Superior temporal gyrus (tissue), 1 donor: ENCODE data around the gene PI4K2A.

Experiments used
- DNase-seq: peaks from one replicate; pipeline ENCODE4 v3.0.0-alpha.2; 2016; ENCODE audit errors: extremely low spot score

PI4K2A gene

DNA sequence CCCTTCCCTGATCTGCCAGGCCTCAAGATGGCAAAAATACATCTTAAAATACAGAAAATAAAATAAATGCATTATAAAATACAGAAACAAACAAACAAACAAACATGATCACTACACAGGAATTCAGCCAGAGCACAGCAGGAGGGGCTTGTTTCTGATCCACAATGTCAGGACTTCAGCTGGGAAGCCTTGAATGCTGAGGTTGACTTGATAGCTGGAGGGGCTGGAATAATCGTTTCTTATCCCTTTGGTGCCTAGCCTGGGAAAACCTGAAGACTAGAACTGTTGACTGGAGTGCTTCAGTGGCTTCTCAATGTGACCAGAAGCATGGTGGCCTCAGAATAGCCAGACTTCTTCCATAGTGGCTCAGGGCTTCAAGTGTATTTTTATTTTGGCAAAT, 63.9 kb downstream of the PI4K2A start:
- no peak for DNase-seq

DNA sequence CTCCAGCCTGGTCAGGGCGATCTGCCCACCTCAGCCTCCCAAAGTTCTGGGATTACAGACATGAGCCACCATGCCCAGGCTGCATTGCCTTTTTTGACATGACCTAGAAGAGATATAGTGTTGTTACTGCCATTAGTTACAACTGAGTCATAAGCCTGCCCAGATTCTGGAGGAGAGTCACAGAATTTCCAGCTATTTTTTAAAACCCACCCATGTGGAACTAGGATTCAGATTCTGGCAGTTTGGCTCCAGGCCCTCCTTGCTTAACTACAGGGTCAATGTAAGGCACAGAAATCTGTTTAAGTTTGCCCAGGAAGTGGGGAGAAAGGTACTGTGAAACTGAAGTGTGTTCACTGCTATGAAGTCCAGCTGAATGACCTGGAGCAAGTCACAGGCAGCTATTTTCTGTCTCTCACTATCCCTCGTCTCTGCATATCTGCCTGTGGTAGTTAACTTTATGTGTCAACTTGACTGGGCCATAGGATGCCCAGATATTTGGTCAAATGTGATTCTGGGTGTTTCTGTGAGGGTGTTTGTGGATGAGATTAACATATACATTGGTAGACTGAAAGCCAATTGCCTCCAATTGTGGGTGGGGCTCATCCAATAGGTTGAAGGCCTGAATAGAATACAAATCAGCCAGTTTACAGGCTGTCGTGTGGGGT, 64.7 kb downstream of the PI4K2A start:
- DNase-seq: no peak

DNA sequence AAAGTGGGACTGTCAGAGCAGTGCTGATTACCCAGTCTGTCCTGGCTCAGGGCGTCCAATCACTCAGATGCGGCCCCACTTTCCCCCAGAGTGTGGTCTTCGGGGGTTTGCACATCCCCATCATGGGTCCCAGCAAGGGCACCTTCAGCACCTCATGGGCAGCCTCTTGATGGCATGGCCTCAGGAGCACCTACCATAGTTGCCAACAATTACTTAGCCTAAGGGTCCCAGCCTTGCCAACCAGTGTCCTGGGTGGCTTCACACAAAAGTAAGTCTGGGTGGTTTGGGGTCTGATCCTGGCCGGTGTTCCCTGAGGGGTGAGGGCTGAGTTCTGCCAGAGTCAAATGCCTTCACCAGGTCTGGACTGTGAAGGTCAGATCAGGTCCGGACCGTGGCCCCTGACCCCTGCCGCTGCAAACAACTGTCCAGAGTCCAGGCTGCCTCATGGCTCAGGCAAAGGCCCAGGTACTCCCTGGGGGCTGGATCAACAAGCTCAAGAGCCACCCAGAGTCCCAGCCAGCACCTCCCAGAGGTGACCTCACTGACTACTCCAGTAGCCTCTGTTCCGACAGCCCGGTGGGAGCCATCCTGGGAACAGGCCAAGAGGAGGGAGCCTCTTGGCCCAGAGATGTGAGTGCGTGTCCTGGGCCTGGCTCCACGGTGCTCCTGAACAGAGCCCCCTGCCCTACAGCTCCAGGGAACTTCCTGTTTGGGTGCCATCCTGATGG, 66.8 kb downstream of the PI4K2A start:
- no peak for DNase-seq

DNA sequence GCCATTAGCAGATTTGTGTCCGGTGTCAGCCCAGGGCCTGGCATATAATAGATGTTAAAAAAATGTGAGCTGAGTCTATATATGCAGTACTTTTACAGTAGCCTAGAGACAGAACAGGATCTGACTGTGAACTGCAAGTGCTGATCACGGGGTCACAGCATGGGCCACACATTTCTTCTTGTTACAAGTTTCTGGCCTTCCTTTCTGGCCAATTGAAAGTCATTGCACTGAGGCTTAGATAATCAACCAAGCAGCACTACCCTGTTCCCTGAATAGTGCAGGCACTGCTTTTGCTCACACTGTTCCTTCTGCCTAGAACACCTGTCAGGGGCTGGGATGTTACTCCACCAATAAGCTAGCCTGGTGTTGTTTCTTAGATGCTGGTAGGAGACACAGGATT, 67.7 kb downstream of the PI4K2A start:
- no peak for DNase-seq

DNA sequence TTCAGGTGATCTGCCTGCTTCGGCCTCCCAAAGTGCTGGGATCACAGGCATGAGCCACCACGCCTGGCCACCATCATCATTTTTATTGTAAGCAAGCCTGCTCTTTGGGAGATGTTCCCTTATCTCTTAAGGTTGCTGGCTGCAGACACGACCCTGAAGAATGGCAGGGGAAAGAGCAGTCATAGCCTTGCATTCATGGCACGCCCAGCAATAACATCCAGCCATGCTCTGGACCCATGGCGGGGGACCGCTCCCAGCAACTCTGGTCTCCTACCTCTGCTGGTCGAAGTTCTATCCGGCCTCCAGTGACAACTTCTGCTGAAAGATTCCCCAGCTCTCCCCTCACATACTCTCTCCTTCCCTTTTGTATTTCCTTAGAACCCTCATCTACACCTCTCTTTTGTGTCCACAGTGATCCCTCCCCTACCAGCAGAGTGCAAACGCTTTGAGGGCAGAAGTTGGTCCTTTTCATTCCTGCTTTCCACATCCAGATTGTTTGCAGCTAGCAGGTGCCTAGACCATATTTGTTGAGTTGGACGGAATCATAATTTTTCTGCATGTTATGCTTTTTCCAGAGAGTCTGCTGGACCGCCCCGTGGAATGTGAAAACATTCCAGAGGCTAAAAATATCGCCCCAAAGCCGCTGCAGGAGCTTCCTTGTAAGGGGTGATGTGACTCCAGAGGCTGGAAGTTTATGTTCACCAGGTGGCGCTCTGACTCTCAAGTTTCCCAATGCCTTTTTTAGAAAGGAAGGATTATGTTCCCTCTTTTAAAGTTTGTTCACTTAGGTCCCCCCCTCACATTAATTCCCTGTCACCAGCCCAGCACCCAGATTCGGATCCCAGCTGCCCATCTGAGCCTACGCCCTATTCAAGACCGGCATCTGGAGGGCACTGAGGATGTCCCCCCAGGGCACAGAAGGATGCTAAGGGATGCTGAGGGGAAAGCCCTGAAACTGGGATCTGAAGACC, 68.8 kb downstream of the PI4K2A start:
- peak; percentile 74 for DNase-seq

DNA sequence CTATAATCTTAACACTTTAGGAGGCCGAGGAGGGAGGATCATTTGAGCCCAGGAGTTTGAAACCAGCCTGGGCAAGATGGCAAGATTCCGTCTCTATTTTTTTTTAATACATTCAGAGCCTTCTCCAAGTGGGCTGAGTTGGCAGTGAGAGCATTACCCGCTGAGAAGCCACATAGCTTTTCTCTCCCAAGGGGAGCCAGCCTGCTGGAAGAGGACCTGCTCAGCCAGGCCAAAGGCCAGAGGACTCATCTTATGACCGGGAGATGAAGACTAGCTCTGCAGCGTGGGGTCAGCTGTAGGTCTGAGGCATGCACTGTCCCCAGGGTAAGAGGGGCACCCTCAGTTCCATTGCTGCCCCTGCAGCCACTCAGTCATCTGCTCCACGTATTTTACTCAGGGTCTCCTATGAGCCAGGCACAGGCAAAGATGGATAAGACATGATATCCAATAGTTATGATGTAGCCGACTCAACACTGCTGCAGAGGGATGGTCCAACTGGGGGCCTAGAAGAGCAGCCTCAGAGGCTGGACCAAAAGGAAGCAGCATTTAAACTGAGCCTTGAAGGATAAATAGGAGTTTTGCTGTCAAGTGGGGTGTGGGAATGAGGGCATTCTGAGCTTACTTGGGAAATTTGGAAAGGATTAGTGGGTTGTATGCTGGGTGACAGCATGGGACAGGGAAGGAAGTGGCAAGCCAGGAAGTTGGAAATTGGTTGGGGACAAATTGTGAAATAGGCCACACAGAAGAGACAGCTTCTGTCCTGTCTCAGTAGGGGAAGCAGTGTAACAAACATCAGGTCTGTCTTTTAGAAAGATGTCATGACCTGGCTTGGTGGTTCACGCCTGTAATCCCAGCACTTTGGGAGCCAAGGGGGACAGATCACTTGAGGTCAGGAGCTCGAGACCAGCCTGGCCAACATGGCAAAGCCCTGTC, 71.4 kb downstream of the PI4K2A start:
- no peak for DNase-seq

DNA sequence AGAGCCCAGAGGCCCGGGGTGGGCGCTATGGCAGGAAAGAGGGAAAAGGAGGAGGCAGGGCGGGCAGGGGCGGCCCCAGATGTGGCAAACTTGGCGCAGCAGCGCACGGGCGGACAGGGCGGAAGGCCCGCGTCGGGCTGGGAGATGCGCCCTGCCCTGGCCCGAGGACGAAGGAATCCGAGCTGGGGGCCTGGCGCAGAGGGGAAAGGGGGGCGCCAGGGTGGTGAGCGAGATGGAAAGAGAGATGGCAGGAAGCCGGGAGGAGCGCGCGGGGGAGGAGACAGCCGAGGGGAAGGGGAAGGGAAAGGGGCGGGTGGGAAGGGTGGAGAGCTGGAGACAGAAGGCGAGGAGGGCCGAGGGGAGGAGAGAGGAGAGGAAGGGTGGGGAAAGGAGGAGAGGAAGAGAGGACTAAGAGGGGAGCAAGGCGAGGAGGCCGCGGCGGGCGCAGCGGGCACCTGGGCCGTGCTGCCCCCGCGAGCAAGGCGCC, 72.9 kb downstream of the PI4K2A start, which contains the start of gene MARVELD1:
MARVELD1 (plus strand) TSS at position 392 of the 487 bp plus-strand sequence. CDS start 147 bp downstream, outside the sequence.
- no peak for DNase-seq

DNA sequence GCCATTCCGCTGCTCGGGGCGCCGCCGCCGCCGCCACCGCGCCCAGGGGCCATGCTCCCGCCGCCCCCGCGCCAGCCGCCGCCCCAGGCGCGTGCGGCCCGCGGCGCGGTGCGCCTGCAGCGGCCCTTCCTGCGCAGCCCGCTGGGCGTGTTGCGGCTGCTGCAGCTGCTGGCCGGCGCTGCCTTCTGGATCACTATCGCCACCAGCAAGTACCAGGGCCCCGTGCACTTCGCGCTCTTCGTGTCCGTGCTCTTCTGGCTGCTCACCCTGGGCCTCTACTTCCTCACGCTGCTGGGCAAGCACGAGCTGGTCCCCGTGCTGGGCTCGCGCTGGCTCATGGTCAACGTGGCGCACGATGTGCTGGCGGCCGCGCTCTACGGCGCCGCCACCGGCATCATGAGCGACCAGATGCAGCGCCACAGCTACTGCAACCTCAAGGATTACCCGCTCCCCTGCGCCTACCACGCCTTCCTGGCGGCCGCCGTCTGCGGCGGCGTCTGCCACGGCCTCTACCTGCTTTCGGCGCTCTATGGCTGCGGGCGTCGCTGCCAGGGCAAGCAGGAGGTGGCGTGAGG, 73.4 kb downstream of the PI4K2A start:
- peak; percentile 65 for DNase-seq

DNA sequence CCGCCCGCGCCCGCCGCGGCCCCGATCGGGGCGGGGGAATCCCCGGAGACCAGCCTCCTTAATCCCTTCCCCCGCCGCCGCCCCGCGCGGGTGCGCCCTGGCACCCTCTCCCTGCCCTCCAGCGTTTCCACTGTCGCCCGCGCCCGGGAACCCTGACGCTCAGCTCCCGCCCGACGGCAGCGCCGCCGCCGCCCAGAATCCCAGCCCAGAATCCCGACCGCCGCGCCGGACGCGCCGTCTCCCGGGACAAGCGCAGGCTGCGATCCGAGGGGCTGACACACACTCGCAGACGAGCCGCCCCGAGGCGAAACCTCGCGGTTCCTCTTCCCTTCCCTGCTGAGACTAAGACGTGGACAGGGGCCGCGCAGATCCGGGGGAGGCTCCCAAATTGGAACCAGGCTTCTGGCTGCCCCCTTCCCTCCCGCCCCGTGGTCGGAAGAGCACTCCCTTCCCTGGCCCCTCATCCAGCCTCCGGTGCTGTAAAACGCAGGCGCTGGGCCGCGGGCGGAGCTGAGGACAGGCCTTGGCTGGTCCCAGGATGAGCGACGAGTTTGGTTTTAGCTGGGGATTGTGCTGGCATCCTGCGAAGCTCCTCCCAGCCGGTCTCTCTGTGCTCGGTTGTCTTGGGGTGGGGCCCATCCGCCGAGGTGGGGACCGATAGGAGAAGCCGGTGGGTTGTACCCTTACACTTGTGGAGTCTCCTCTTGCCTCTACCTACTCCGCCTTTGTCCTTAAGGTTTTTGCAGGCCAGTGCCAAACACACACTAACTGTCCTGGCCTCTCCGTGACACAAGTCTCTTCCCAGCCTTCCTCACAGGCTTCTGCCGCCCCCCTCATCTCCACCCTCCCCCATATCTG, 74.2 kb downstream of the PI4K2A start:
- no peak for DNase-seq

DNA sequence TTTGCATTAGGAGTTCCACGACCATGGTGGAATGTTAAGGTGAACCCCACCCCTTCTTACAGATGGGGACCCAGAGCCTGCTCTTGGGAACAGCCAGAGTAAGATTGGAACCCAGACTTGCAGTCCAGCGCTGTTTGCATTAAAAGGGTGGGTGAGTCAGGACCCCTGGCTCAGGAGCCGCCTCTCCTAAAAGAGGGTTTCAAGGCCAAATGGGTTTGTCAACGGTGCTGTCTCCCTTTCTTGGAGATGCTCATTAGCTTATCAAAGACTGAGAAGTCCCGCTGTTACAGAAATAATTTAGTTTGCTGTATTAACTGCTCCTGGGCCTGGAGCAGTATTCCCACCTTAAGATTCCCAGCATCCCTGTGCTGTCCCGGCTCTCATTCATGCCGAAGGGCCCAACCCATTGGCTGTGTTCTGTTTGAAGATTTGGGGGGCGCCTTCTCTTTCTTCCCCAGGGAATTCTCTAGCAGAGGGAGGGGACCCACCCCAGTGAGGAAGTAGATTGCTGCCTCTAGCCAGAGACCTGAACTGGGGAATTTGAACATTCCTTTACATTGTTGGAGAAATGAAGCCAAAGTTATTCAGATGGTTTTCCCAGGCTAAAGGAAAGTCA, 74.9 kb downstream of the PI4K2A start:
- DNase-seq: no peak

DNA sequence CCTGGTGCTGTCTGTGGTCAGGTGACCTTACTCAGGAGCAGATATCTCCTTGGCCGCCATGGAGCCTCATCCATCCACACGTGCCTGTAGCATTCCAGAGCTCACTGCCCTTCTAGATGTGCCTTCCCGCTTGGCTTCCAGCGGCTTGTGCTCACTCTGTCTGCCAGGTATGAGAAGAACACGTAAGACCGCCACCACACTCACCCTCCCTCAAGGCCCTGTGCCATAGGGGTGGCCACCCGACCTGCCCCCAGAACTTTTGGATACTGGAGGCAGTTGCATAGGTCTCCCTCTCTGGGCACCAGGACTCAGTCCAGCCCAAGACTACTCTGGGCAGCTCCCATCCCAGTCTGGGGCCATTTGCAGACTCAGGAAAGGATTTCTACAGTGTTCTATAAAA, 77.2 kb downstream of the PI4K2A start:
- no peak for DNase-seq

DNA sequence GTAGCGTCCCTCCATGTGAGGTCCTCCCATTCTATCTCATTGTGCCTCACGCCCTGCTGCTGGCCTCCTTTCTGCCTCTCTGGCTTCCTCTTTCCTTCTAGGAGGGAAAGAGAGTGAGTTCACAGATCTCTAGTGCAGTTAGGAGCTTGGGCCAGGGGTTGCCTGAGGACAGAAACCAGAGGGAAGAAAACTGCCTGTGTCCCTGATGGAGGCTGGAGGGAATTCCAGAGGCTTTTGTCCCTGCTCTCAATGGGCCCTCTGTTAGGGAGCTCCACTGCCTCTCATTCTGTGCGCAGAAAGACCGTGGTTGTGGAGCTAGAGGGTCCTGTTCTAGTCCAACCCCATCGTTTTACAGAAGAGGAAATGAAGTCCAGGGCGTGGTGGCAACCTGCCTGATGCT, 77.7 kb downstream of the PI4K2A start:
- DNase-seq: peak; percentile 80

DNA sequence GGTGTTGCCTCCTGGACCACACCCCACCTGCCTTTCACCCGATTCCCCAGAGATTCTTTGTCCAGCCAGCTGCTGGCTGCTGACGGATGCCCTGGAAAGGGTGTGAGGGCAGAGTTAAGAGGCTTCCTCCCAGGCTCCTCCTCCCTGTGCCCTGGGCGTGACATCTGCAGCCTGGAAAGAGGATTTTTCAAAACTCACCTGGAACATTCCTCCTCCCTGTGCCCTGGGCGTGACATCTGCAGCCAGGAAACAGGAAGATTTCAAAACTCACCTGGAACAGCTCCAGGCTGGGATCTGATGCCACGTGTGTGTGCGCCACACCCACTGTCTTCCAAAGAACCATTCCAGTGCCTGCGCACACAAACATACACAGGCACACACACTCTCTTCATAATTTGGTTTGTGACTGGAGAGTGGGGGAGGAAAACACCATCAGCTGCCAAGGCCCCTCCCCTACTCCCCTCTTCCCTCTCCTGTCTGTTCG, 78.2 kb downstream of the PI4K2A start:
- DNase-seq: no peak

DNA sequence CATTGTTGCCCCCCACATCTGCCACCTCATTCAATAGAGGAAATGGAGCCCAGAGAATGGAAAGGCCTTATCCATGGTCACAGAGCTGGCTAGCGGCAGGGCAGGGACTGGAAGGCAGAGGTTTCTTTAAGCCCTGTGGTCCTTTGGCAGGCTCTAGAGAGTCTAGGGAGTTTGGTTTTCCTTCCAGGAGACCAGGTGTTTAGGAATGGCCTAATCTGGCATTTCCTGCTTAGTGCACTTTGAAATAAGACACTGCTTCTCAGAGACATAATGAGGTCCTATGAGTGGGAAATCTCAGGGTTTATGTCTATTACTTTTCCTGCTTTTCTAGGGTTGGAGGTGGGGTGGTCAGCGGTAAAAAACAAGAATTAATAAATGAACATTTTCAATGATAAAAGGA, 79.1 kb downstream of the PI4K2A start:
- DNase-seq: no peak

DNA sequence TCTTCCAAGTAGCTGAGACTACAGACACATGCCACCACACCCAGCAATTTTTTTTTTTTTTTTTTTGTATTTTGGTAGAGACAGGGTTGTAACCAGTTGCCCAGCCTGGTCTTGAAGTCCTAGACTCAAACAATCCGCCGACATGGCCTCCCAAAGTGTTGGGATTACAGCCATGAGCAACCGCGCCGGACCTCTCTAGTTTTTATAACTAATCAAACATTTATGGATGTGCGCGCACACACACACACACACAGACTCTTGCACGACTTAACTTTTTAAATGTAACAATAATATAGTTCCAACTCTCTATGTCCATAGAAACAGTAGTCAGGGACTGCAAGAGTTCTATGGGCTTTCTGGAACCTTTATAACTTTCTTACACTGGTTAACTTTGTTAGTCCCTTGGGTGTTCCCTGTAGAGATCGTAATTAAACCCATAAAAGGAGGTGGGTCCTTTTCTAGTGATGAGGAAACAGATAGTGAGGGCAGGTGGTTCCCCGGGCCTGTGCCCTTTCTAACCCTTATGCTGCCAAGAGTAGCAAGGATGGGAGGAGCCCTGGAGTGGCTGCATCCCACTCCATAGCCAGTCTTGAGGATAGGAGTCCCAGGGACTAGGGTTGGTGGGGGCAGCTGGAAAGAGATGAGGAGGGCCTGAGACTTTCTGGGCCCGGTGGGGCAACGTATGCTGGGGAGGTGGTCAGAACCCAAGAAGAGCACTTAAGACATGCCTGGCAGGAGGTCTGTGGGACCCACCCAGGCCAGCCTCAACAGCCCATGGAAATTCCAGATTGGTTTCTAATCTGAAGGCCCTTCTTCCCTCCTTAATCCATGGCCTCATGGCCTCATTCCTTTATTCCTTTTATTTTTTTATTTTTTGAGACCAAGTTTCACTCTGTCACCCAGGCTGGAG, 81.7 kb downstream of the PI4K2A start:
- DNase-seq: no peak

DNA sequence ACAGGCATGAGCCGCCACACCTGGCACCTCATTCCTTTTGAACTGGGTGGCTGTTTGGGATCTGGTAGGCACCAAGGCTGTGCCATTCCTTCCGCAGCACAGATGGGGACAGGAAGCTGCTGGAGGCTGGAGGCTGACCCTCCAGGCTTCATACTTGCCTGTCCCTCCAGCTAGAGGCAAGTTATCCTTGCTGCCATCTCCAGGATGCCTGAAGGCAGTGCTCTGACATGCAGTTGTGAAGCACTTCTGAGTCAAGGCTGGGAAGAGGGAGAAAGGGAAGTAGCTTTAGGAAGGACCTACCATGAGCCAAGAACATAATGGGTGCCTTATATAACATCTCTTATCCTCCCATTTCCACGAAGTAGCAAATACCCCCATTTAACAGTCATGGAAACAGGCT, 82.5 kb downstream of the PI4K2A start:
- DNase-seq: no peak

DNA sequence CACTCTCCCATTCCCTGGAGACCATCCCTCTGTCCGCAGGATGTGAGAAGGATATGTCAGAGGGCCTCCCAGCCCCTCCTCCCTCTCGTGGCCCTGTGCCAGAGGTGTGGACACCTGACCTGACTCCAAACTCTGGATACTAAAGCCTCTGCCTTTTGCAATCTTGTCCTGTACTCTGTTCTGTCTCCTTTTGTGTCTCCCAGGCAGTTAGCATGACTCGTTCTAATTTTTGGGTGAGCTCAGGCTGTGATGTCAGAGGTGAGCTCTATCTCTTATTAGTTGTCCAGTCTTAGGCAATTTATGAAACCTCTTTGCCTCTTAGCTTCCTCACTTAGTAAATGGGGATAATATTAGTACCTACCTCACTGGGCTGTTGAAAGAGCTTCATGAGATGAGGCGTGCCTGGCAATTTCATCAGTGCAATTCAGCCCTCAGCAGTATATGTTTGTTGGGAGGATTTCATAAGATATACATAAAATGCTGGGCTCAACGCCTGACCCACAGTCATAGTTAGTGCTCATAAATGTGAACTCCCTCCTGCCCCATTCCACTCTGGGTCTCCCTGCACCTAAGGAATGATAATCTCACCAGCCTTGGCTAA, 84.0 kb downstream of the PI4K2A start:
- DNase-seq: no peak
